Suprapubic skin (tissue), 4 donors: ENCODE results near the gene ABCD3.

Source experiments
- EP300 ChIP-seq: sonication (generic); formaldehyde crosslinking; IDR thresholded peaks from one replicate; pipeline ENCODE4 v1.6.1; 2017; ENCODE audit warnings: antibody characterized with exemption
- POLR2A ChIP-seq, 2 donors: fragments of 450-650 bp; IDR thresholded peaks; one replicate each; pipeline ENCODE4 v1.6.1; 2017; ENCODE audit warnings: antibody characterized with exemption in 2 of 2, mild to moderate bottlenecking in 2 of 2, moderate library complexity in 2 of 2
- POLR2AphosphoS5 ChIP-seq, 3 donors: sonication (generic); formaldehyde crosslinking; IDR thresholded peaks; one replicate each; pipeline ENCODE4 v1.6.1; 2017; ENCODE audit warnings: antibody characterized with exemption in 3 of 3
- TF ChIP-seq, protein P1 (sequence below), 2 donors: fragments of 200-600 bp in 1 of 2; fragments of 450-650 bp in 1 of 2; sonication (generic) in 1 of 2; IDR thresholded peaks; one replicate each; pipeline ENCODE4 v1.5.1; 2016 to 2019; ENCODE audit warnings: antibody characterized with exemption in 2 of 2, mild to moderate bottlenecking in 1 of 2, moderate library complexity in 1 of 2

DNA sequence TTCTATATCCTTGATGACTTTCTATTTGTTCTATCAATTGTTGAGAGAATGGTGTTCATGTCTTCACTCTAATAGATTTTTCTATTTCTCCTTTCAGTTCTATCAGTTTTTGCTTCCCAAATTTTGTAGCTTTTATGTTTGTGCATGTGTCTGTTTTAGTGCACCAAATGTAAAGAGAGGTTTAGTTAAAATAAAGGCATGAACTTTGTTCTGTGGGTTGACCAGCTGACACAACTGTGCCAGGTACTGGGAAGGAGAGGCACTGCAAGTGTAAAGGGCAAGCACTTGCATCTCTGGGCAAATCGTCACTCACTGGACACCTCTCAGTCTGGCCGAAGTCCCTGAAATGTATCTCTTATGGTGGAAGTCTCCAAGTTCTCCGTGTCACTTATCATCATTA, 38.6 kb upstream of the ABCD3 start:
- TF ChIP-seq, protein P1, sequence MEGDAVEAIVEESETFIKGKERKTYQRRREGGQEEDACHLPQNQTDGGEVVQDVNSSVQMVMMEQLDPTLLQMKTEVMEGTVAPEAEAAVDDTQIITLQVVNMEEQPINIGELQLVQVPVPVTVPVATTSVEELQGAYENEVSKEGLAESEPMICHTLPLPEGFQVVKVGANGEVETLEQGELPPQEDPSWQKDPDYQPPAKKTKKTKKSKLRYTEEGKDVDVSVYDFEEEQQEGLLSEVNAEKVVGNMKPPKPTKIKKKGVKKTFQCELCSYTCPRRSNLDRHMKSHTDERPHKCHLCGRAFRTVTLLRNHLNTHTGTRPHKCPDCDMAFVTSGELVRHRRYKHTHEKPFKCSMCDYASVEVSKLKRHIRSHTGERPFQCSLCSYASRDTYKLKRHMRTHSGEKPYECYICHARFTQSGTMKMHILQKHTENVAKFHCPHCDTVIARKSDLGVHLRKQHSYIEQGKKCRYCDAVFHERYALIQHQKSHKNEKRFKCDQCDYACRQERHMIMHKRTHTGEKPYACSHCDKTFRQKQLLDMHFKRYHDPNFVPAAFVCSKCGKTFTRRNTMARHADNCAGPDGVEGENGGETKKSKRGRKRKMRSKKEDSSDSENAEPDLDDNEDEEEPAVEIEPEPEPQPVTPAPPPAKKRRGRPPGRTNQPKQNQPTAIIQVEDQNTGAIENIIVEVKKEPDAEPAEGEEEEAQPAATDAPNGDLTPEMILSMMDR (IDR thresholded peaks at IDR 0.05): no peak
- TF ChIP-seq POLR2AphosphoS5 (IDR thresholded peaks at IDR 0.05) (no peak), POLR2A (IDR thresholded peaks at IDR 0.05) (no peak), EP300 (no peak)
